Astrocyte (in vitro differentiated cells and primary cell): Measurements from ENCODE around the gene CD52. TPM values are rescaled to one million over a fixed set of nuclear protein-coding genes. Genes with fewer than 3 reads are reported as not detected.

Source experiments
- DNase-seq: peaks from one replicate; pipeline ENCODE4 v3.0.0-alpha.2; 2010; ENCODE audit warnings: low read depth
- FAIRE-seq: peaks from 2 replicates; lab custom pipeline; 2011; peaks lifted over from hg19 to GRCh38; lab: Jason Lieb, UNC
- H2AFZ ChIP-seq: 2 replicates; pipeline ENCODE4 v1.6.0; 2012; ENCODE audit warnings: low read depth, low read length, inconsistent platforms
- H3K27ac ChIP-seq: 2 replicates; pipeline ENCODE4 v1.5.1; 2011; ENCODE audit warnings: low read depth, low read length, inconsistent platforms
- H3K27me3 ChIP-seq: 2 replicates; pipeline ENCODE4 v1.6.0; 2011; ENCODE audit warnings: low read length, inconsistent platforms; ENCODE audit not compliant: insufficient read depth
- H3K36me3 ChIP-seq: 2 replicates; pipeline ENCODE4 v1.5.1; 2011; ENCODE audit warnings: low read length, inconsistent platforms; ENCODE audit not compliant: insufficient read depth
- H3K4me1 ChIP-seq: 2 replicates; pipeline ENCODE4 v1.5.1; 2011; ENCODE audit warnings: low read length, inconsistent platforms; ENCODE audit not compliant: insufficient read depth
- H3K4me2 ChIP-seq: 2 replicates; pipeline ENCODE4 v1.6.0; 2012; ENCODE audit warnings: low read length, inconsistent platforms
- H3K4me3 ChIP-seq: 2 replicates; pipeline ENCODE4 v1.5.1; 2011; ENCODE audit warnings: low read depth, mild to moderate bottlenecking, low read length, inconsistent platforms; ENCODE audit not compliant: insufficient read depth
- H3K79me2 ChIP-seq: 2 replicates; pipeline ENCODE4 v1.6.0; 2012; ENCODE audit warnings: mild to moderate bottlenecking, low read length, inconsistent platforms; ENCODE audit not compliant: insufficient read depth
- H3K9ac ChIP-seq: 2 replicates; pipeline ENCODE4 v1.6.0; 2012; ENCODE audit warnings: mild to moderate bottlenecking, low read length, inconsistent platforms
- H3K9me3 ChIP-seq: 2 replicates; pipeline ENCODE4 v1.5.1; 2012; ENCODE audit warnings: low read depth, mild to moderate bottlenecking, low read length, inconsistent platforms; ENCODE audit not compliant: insufficient read depth
- H4K20me1 ChIP-seq: 2 replicates; pipeline ENCODE4 v1.6.0; 2012; ENCODE audit warnings: low read length, inconsistent platforms; ENCODE audit not compliant: insufficient read depth
- H3K27ac Mint-ChIP-seq: one replicate; pipeline ENCODE4 v1.8.0; 2021; ENCODE audit warnings: mild to moderate bottlenecking, mixed read lengths; ENCODE audit not compliant: unreplicated experiment
- H3K27me3 Mint-ChIP-seq: one replicate; pipeline ENCODE4 v1.8.0; 2021; ENCODE audit warnings: low read depth, mixed read lengths; ENCODE audit not compliant: unreplicated experiment
- H3K36me3 Mint-ChIP-seq: one replicate; pipeline ENCODE4 v1.8.0; 2021; ENCODE audit warnings: low read depth, mixed read lengths; ENCODE audit not compliant: unreplicated experiment
- H3K4me1 Mint-ChIP-seq: one replicate; pipeline ENCODE4 v1.8.0; 2021; ENCODE audit warnings: low read depth, mixed read lengths; ENCODE audit not compliant: unreplicated experiment
- H3K4me3 Mint-ChIP-seq: one replicate; pipeline ENCODE4 v1.8.0; 2021; ENCODE audit warnings: mild to moderate bottlenecking, moderate library complexity, mixed read lengths; ENCODE audit not compliant: unreplicated experiment
- H3K9me3 Mint-ChIP-seq: one replicate; pipeline ENCODE4 v1.8.0; 2021; ENCODE audit warnings: mild to moderate bottlenecking, mixed read lengths; ENCODE audit not compliant: unreplicated experiment
- CTCF ChIP-seq: IDR thresholded peaks from 2 replicates; pipeline ENCODE4 v1.5.1; 2011; ENCODE audit warnings: low read depth, mild to moderate bottlenecking, inconsistent platforms, low read length, moderate library complexity; ENCODE audit not compliant: insufficient read depth
- EZH2 ChIP-seq: IDR thresholded peaks from 2 replicates; pipeline ENCODE4 v1.6.1; 2012; ENCODE audit warnings: mild to moderate bottlenecking, low read length, inconsistent platforms; ENCODE audit not compliant: insufficient read depth
- total RNA-seq: library from RNA; stranded (reverse); gene quantifications from 2 replicates; pipeline ENCODE4 v1.2.1, GENCODE V29; 2021

Gene CD52
- total RNA-seq, 1 donor from 2014 or later: not detected

GRCh38 chr1:26283279-26283853 is 34.4 kb upstream of the CD52 start:
- no peak overlapping the region for H3K4me3 ChIP-seq
- H3K9me3 Mint-ChIP-seq: no peaks in the 10 kb centered on the region
- peaks cover 57% of the 10 kb centered on the region for H3K4me1 ChIP-seq
- H3K36me3 ChIP-seq: peaks cover 5% of the 10 kb centered on the region
- peak overlapping the region; percentile 48 for H3K27ac Mint-ChIP-seq
- FAIRE-seq (no peak), DNase-seq (no peak)
- peak overlapping the region; percentile 74 for H3K27ac ChIP-seq
- H3K4me2 ChIP-seq: peak overlapping the region; percentile 97
- peaks cover 46% of the 10 kb centered on the region for H4K20me1 ChIP-seq
- peaks cover 49% of the 10 kb centered on the region for H3K4me1 Mint-ChIP-seq
- no peaks in the 10 kb centered on the region for H3K27me3 Mint-ChIP-seq
- H3K4me3 Mint-ChIP-seq: peak overlapping the region; percentile 21
- no peak overlapping the region for H2AFZ ChIP-seq
- H3K27me3 ChIP-seq: no peaks in the 10 kb centered on the region
- H3K9ac ChIP-seq: peak overlapping the region; percentile 36
- peaks cover 11% of the 10 kb centered on the region for H3K36me3 Mint-ChIP-seq
- no peak for TF ChIP-seq CTCF
- no peak for TF ChIP-seq EZH2
- H3K9me3 ChIP-seq: no peaks in the 10 kb centered on the region
- H3K79me2 ChIP-seq: peaks cover 48% of the 10 kb centered on the region

GRCh38 chr1:26283871-26284596 is 33.7 kb upstream of the CD52 start:
- peak overlapping the region; percentile 74 for H3K27ac ChIP-seq
- no peak for TF ChIP-seq EZH2
- no peak for TF ChIP-seq CTCF
- no peak for FAIRE-seq
- peak overlapping the region; percentile 36 for H3K9ac ChIP-seq
- no peak overlapping the region for H3K4me3 ChIP-seq
- no peaks in the 10 kb centered on the region for H3K9me3 ChIP-seq
- H3K9me3 Mint-ChIP-seq: no peaks in the 10 kb centered on the region
- H3K4me1 Mint-ChIP-seq: peaks cover 48% of the 10 kb centered on the region
- H3K27me3 Mint-ChIP-seq: no peaks in the 10 kb centered on the region
- H4K20me1 ChIP-seq: peaks cover 46% of the 10 kb centered on the region
- peak overlapping the region; percentile 84 for H3K27ac Mint-ChIP-seq
- no peaks in the 10 kb centered on the region for H3K27me3 ChIP-seq
- H3K4me1 ChIP-seq: peaks cover 51% of the 10 kb centered on the region
- H2AFZ ChIP-seq: no peak overlapping the region
- peak overlapping the region; percentile 97 for H3K4me2 ChIP-seq
- H3K36me3 Mint-ChIP-seq: peaks cover 11% of the 10 kb centered on the region
- peaks cover 48% of the 10 kb centered on the region for H3K79me2 ChIP-seq
- H3K36me3 ChIP-seq: peaks cover 5% of the 10 kb centered on the region
- no peak overlapping the region for H3K4me3 Mint-ChIP-seq
- DNase-seq: no peak
